RPMI7951 (cell line): ENCODE measurements around the gene SLC22A5. TPM values are rescaled to one million over a fixed set of nuclear protein-coding genes. Genes with fewer than 3 reads are reported as not detected.
"Not testable (repeated sequence)": the region's sequence is repeated elsewhere in the genome, so short reads cannot be mapped to it uniquely, and the experiment has no call there.

Experiments
- DNase-seq: peaks from one replicate; pipeline ENCODE4 v3.0.0-alpha.2; 2012; ENCODE audit warnings: low read depth
- total RNA-seq: library from RNA; depleted of rRNA; stranded (reverse); fragments of >200 nt; shearing (Covaris generic); gene quantifications from 2 replicates; pipeline ENCODE4 v1.2.3, GENCODE V29; 2014

SLC22A5 gene
- total RNA-seq, 1 experiment from 2014 or later = 4.0 TPM

- DNase-seq = no peak
Measured at GRCh38 chr5:132413567-132413966, 44.1 kb downstream of the SLC22A5 start.

- DNase-seq = peak; percentile 90
Measured at GRCh38 chr5:132414634-132415378, 45.3 kb downstream of the SLC22A5 start.

DNA sequence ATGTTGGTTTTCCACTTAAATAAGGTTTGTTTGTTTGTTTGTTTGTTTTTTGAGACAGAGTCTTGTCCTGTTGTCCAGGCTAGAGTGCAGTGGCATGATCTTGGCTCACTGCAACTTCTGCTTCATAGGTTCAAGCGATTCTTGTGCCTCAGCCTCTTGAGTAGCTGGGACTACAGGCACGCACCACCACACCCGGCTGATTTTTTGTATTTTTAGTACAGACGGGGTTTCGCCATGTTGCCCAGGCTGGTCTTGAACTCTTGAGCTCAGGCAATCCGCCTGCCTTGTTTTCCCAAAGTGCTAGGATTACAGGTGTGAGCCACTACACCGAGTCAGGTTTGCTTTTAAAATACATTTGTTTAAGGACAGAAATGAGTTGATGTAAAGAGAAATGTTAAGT lies 46.0 kb downstream of the SLC22A5 start:
- DNase-seq = not testable (repeated sequence)

DNA sequence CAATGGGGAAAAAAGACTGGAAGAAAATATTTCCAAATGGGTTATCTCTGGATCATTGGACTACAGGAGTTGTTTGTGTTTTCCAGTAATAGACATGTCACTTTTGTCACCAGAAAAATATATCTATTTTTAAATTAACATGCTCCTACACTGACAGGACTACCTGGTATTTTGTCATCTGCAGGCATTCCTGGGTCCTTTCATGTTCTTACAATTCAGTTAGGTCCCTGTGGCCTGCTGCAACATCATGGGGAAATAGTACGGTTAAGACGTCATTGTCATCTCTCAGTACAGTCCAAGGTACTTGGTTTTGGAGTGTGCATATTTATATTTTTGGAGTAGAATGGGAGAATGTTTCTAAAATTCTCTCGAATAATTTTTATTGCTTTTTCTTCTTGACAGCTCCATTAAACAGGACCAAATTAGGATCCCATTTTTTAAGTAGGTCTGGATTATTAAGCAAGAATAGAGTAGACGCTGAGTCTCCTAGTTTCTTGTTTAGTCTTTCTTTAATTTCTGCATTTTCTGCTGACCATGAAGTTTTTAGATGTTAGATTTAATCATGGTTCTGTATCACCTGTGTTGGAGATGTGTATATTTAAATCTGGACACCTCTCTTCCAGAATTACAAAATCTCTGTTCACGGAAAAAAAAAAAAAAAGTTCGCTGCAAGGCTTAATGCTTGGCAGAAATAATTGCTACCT lies 46.9 kb downstream of the SLC22A5 start:
- DNase-seq = no peak

DNA sequence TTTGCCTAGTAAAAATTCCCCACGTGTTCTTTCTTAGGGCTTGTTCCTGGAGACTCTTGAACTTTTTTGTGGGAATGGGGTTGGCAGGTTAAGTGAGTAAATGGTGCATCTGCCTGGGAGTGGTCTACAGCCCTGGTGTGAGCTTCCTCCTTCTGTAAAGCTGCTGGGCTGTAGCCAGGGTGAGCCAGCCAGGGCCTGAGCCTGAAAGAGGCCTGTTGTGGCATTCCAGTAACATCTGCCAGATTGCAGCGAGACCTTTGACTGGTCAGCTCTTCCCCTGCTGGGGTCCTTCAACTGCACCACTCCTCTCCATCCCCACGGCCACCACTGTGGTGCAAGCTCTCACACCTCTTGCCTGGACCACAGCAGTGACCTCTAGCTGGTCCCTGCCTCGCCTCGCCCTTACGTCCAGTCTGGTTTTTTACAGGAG lies 47.5 kb downstream of the SLC22A5 start:
- DNase-seq = peak; percentile 24

DNA sequence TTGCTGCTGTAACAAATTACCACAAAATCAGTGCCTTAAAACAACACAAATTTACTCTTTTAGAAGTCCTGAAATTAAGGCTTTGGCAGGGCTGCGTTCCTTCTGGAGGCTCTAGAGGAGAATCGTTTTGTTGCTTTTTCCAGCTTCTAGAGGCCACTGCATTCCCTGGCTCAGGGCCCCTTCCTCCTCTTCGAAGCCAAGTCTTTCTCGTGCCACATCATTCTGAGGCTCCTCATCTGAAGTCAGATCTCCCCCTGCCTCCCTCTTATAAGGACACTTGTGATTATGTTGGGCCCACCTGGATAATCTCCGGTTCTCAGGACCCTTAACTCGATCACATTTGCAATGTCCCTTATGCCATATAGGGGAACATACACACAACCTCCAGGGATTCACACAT lies 48.0 kb downstream of the SLC22A5 start:
- DNase-seq = no peak

DNA sequence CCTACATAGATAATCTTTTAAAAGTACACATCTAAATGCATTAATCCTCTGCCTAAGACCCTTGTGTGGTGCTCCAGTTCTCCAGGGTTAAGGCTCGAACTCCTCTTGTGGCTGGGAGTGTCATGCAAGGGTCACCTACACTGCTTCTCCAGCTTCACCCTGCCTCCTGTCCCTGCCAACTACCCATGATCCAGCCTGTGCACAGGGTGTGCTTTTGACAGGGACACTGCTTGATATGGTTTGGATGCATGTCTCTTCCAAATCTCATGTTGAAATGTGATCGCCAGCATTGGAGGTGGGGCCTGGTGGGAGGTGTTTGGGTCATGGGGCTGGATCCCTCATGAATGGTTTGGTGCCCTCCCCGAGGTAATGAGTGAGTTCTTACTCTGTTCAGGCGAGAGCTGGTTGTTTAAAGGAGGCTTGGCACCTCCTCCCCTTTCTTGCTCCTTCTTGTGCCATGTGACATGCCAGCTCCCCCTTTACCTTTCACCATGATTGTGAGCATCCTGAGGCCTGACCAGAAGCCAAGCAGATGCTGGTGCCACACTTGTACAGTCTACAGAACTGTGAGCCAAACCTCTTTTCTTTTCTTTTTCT lies 48.5 kb downstream of the SLC22A5 start:
- no peak for DNase-seq

- DNase-seq = peak; percentile 41
Measured at GRCh38 chr5:132418881-132419280, 49.4 kb downstream of the SLC22A5 start.

DNA sequence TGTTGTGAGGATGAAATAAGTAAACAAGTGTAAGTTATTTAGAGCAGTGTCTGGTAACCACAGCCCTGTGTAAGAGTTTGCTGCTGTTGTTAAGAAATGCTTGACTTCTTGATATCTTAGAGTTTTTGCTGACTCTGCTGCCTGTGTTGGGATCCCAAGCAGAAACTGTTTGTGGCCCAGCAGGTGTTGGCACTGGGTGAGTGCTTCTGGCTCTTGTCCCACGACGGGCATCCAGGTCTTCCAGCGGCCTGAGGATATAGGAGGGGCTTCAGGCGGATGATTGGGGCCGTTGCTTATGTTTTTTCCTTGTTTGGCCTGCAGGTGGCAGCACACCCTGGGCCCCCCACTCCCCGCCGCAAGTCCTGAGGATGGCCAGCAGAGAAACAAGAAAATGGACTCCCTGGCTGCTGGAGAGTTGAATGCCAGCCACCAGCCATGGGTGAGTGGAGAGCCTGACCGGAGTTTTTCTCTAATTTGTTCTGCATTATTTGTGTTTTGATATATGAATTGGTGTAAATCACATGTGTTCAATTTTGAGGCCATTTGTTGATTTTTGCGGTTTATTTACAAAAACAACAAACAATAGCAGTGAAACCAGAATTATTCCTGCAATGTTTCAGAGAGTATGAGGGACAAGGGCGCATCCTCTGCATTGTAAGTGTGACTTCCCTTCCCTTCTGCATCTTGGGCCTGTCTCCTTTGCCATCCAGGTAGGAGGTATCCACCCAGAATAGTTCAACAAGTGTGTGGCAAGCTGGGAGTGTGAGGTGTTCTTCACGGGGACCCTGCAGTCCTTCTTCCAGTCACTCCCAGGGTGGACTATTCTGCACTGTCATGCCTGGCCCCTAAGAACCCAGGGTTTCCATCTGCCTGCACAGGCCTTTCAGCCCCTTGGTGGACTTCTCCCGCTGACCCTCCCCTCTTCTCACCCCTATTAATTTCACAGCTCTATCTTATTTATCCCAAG lies 50.3 kb downstream of the SLC22A5 start:
- peak; percentile 72 for DNase-seq

DNA sequence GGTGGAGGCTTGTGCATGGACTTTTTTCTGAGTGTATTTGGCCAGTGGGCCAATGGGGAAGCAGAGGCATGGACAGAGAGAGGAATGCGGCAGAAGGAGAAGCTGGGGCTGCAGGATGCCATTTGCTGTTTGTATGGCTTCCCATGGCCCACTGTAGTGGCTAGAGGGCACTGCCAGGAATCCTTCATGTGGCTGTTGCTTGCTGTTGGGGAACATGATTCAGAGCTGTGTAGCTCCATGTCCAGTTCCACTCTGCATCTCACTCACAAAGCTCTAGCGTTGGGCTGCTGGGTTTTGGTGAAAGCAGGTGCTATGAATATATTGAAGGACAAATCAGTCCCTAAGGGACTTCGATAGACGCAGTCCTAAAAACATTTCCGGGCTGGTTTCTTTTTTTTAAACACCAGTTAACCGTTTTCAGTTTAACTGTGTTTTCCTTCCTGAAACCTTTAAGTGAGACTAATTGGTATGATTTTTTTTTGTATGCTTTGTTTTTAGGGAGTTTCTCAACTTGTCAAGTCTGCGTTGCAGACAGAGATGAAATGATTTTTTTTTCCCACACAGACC lies 51.3 kb downstream of the SLC22A5 start:
- peak; percentile 59 for DNase-seq

- DNase-seq = no peak
Measured at GRCh38 chr5:132421462-132421861, 52.0 kb downstream of the SLC22A5 start.

- DNase-seq = peak; percentile 79
Measured at GRCh38 chr5:132422720-132423437, 53.4 kb downstream of the SLC22A5 start.

DNA sequence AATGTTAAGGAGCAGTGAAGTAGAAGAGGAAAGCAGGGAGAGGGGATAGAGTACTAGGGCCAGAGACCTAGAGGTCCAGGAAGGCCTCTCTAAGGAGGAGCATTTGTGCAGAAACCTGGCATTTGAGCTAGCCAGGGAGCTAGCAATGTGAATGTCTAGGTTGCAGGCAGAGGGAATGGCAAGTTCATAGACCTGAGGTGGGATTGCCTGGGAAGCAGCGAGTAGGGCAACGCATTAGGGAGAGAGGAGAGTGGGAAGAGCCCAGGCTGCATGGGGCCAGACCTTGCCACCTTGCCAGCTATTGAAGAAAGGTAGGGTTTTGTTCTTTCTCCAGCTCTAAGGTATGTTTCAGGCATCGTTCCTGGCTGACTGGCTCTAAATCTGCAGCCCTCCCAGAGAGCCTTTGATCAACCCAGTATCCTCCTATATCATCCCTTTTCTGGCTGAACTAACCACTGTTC lies 54.0 kb downstream of the SLC22A5 start:
- DNase-seq = no peak

GRCh38 chr5:132424167-132424880 lies 54.8 kb downstream of the SLC22A5 start:
- no peak for DNase-seq

- DNase-seq = peak; percentile 84
Measured at GRCh38 chr5:132425009-132425937, 55.8 kb downstream of the SLC22A5 start.

DNA sequence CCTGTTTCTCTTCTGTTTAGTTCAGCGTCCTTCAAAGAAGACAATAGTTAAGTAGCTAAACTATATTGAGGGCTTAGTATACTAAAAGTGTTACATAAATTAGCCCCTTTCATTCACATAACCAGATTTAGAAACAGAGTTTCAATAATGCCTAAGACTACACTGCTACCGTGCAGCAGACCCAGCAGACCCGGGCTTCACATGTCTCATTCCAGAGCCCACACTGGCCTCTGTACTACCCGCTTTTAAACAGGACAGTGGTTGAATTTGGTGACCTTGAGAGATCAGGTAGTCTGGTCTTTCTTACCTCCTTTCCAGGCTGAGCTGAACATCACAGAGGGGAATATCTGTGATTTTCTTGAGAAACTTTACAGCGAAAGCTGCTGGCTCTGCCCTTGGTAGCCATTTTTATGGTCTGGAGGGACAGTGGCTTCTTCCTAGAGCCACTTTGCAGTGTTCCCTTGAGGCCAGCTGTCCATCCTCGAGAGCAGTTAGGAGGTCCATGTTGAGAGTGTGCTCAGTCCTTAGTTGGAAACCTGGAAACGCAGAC lies 56.5 kb downstream of the SLC22A5 start:
- no peak for DNase-seq

DNA sequence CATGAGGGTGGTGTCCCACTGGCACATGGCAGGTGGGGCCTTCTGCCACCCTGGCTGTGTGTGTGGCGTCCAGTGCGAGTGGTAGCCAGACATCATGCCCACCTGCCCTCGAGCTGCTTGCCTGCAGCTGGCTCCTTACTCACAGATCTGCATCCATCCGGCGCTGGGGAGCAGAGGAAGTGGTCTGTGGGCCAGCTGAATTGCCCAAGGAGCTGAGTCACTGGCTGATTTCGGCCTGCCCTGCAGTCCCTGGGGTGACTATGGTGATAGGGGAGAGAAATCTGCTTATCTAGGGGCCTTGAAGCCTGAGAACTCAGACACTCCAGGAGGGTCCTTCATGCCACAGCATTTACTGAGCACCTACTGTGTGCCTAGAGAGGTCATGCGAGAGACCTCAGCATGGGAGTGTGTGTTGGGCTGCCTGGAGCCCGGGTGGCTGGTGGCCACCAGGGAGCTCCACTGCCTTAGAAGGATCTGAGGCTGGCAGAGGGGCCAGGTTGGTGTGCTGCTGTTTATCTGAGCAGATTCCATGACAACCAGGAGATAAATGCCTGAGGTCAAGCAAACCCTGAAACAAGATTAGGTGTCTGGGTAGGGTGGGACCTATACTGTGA lies 57.1 kb downstream of the SLC22A5 start:
- DNase-seq = peak; percentile 96
